Stimulated activated CD8-positive, alpha-beta memory T cell treated with anti-CD3 and anti-CD28 coated beads, Interleukin-7, amount 100 ng/mL, for 48 hours (primary cell): ENCODE measurements around the gene GRB10.

Experiments
- DNase-seq, 2 donors: peaks; one replicate each; pipeline ENCODE4 v3.0.0-alpha.2; 2020; ENCODE audit warnings: low read depth in 1 of 2; ENCODE audit errors: extremely low read depth in 1 of 2

GRB10 gene

GRCh38 chr7:50696810-50697582, 85.7 kb downstream of the GRB10 start:
- no peak for DNase-seq

- DNase-seq, result no peak
These were observed 87.7 kb downstream of the GRB10 start for GRCh38 chr7:50695026-50695425.

GRCh38 chr7:50693455-50694130, 89.1 kb downstream of the GRB10 start:
- no peak for DNase-seq

- no peak for DNase-seq
These were observed 92.1 kb downstream of the GRB10 start for GRCh38 chr7:50690541-50691011.

- no peak for DNase-seq
These were observed 94.5 kb downstream of the GRB10 start for GRCh38 chr7:50688226-50688590.

- DNase-seq, result no peak
These were observed 95.0 kb downstream of the GRB10 start for GRCh38 chr7:50687575-50688225.

- no peak for DNase-seq
These were observed 95.6 kb downstream of the GRB10 start for GRCh38 chr7:50687096-50687495.

GRCh38 chr7:50685135-50686065, 97.3 kb downstream of the GRB10 start:
- no peak for DNase-seq

- no peak for DNase-seq
These were observed 98.0 kb downstream of the GRB10 start for GRCh38 chr7:50684713-50685075.

- no peak for DNase-seq
These were observed 98.5 kb downstream of the GRB10 start for GRCh38 chr7:50684011-50684712.

GRCh38 chr7:50682573-50682972, 100.1 kb downstream of the GRB10 start:
- no peak for DNase-seq

- no peak for DNase-seq
These were observed 100.6 kb downstream of the GRB10 start for GRCh38 chr7:50682079-50682478.

GRCh38 chr7:50681432-50682045, 101.2 kb downstream of the GRB10 start:
- DNase-seq, result no peak

GRCh38 chr7:50679218-50680007, 103.3 kb downstream of the GRB10 start:
- DNase-seq, result no peak

GRCh38 chr7:50678586-50678985, 104.1 kb downstream of the GRB10 start:
- DNase-seq, result no peak

GRCh38 chr7:50677638-50677996, 105.1 kb downstream of the GRB10 start:
- no peak for DNase-seq

- DNase-seq, result no peak
These were observed 105.7 kb downstream of the GRB10 start for GRCh38 chr7:50676740-50677637.

- DNase-seq, result no peak
These were observed 106.6 kb downstream of the GRB10 start for GRCh38 chr7:50676079-50676478.
